Osteoblast (primary cell): ENCODE data around the gene STK11. TPM values are rescaled to one million over a fixed set of nuclear protein-coding genes. Genes with fewer than 3 reads are reported as not detected.

Experiments
- DNase-seq: peaks from one replicate; pipeline ENCODE4 v3.0.0; 2011; ENCODE audit warnings: low spot score, mixed read lengths; ENCODE audit not compliant: insufficient read length; ENCODE audit errors: missing footprints
- H2AFZ ChIP-seq: 2 replicates; pipeline ENCODE4 v1.6.0; 2011; ENCODE audit warnings: mild to moderate bottlenecking, low read length
- H3K27ac ChIP-seq: 2 replicates; pipeline ENCODE4 v1.5.1; 2011; ENCODE audit warnings: mild to moderate bottlenecking, low read depth, low read length, moderate library complexity
- H3K27me3 ChIP-seq: 2 replicates; pipeline ENCODE4 v1.6.0; 2012; ENCODE audit warnings: mild to moderate bottlenecking, control low read depth, inconsistent platforms, low read length, moderate library complexity; ENCODE audit not compliant: insufficient read depth
- H3K36me3 ChIP-seq: 2 replicates; pipeline ENCODE4 v1.5.1; 2011; ENCODE audit warnings: mild to moderate bottlenecking, low read length, control low read depth, moderate library complexity; ENCODE audit not compliant: insufficient read depth
- H3K4me1 ChIP-seq: 2 replicates; pipeline ENCODE4 v1.5.1; 2011; ENCODE audit warnings: mild to moderate bottlenecking, low read length, control low read depth, moderate library complexity; ENCODE audit not compliant: insufficient read depth
- H3K4me2 ChIP-seq: 2 replicates; pipeline ENCODE4 v1.6.0; 2011; ENCODE audit warnings: mild to moderate bottlenecking, low read length; ENCODE audit not compliant: insufficient read depth
- H3K4me3 ChIP-seq: fragments of 200-600 bp; sonication (generic); 3 replicates; pipeline ENCODE4 v1.5.1; 2012; ENCODE audit warnings: mild to moderate bottlenecking, low read length, inconsistent platforms; ENCODE audit not compliant: insufficient read depth
- H3K79me2 ChIP-seq: 2 replicates; pipeline ENCODE4 v1.6.0; 2012; ENCODE audit warnings: mild to moderate bottlenecking, low read length, control low read depth, inconsistent platforms; ENCODE audit not compliant: insufficient read depth
- H3K9me3 ChIP-seq: 2 replicates; pipeline ENCODE4 v1.5.1; 2011; ENCODE audit warnings: low read depth, low read length, control low read depth
- H4K20me1 ChIP-seq: 2 replicates; pipeline ENCODE4 v1.6.0; 2012; ENCODE audit warnings: mild to moderate bottlenecking, low read length, control low read depth; ENCODE audit not compliant: insufficient read depth
- total RNA-seq: library from RNA; depleted of rRNA; stranded (reverse); fragments of >200 nt; gene quantifications from 2 replicates; pipeline ENCODE4 v1.2.3, GENCODE V29; 2012
- TF ChIP-seq, protein P1 (sequence below): IDR thresholded peaks from 2 replicates; pipeline ENCODE4 v1.5.1; 2011; ENCODE audit warnings: mild to moderate bottlenecking, low read depth, low read length, moderate library complexity; ENCODE audit errors: extremely low read depth

STK11 gene
- total RNA-seq, 1 donor, result 100 TPM

DNA sequence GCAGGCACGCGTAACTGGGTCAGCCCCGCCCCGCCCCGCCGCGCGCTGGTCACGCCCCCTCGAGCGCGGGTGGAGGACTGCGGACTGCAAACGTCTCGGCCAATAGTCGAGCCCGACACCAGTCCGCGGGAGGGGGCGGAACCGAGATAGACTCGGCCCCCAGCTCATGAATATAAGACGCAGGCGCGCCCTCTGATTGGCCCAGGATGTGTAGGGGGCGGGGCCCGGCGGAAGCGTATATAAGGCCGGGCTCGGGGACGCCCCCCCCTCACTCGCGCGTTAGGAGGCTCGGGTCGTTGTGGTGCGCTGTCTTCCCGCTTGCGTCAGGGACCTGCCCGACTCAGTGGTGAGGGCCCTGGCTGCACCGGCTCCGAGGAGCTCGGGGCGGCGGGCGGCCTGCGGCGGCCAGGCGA, 63.5 kb downstream of the STK11 start, which contains the start of gene CIRBP:
Gene CIRBP, plus strand, starts transcription at position 268 of the 413 bp plus-strand sequence. CDS start 1,602 bp downstream, outside the sequence.
- Histone ChIP-seq H3K9me3 (no peaks in the 10 kb centered on the region), H3K27ac (peak within 1 kb of the TSS; percentile 94), H2AFZ (no peak within 1 kb of the TSS), H3K79me2 (peaks cover 48% of the 10 kb centered on the region), H3K4me1 (peaks cover 59% of the 10 kb centered on the region), H3K36me3 (peaks cover 37% of the 10 kb centered on the region), H3K27me3 (no peaks in the 10 kb centered on the region), H3K4me2 (peak within 1 kb of the TSS; percentile 76), H3K4me3 (peak within 1 kb of the TSS; percentile 75), H4K20me1 (peaks cover 36% of the 10 kb centered on the region)
- DNase-seq, result peak; percentile 100
- TF ChIP-seq, protein P1, sequence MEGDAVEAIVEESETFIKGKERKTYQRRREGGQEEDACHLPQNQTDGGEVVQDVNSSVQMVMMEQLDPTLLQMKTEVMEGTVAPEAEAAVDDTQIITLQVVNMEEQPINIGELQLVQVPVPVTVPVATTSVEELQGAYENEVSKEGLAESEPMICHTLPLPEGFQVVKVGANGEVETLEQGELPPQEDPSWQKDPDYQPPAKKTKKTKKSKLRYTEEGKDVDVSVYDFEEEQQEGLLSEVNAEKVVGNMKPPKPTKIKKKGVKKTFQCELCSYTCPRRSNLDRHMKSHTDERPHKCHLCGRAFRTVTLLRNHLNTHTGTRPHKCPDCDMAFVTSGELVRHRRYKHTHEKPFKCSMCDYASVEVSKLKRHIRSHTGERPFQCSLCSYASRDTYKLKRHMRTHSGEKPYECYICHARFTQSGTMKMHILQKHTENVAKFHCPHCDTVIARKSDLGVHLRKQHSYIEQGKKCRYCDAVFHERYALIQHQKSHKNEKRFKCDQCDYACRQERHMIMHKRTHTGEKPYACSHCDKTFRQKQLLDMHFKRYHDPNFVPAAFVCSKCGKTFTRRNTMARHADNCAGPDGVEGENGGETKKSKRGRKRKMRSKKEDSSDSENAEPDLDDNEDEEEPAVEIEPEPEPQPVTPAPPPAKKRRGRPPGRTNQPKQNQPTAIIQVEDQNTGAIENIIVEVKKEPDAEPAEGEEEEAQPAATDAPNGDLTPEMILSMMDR, result no peak

DNA sequence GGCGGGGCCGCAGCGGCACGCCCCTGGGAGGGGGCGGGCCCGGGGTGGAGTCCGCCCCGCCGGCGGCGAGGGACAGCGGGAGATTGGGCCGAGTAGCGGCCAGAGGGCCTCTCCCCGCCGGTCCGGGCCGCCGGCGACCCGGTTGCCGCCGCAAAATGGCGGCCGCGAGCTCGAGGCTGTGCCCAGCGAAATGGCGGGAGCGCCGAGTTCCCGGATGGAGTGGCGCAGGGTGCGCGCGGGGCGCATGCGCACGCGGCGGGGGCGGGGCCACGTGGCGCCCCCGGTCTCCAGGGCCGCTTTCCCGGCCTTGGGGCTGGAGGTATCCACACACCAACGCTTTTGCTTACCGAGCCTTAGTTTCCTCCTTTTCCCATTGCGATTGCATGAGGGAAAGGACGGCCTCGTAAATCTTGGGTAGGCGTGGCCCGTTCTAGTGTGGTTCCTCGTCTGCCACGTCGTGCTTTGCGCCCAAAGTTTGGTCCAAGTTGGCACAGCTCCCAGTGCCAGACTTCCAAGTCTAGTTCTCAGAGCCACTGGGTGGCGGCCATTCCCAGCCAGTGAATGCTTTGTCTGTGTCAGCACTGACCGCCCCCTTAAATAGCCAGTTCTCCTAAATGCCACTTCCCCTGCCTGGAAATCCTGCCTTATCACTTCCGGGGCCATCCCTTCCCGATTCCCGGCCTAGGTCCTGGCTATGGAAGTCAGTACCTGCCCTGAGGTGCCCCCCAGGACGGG, 64.1 kb downstream of the STK11 start:
- Histone ChIP-seq H3K79me2 (peaks cover 52% of the 10 kb centered on the region), H3K27ac (peak overlapping the region; percentile 94), H3K4me1 (peaks cover 64% of the 10 kb centered on the region), H3K4me3 (peak overlapping the region; percentile 75), H3K9me3 (no peaks in the 10 kb centered on the region), H3K36me3 (peaks cover 42% of the 10 kb centered on the region), H4K20me1 (peaks cover 41% of the 10 kb centered on the region), H3K27me3 (no peaks in the 10 kb centered on the region), H3K4me2 (peak overlapping the region; percentile 76), H2AFZ (no peak overlapping the region)
- TF ChIP-seq, protein P1, result peak; percentile 27
- DNase-seq, result peak; percentile 99

DNA sequence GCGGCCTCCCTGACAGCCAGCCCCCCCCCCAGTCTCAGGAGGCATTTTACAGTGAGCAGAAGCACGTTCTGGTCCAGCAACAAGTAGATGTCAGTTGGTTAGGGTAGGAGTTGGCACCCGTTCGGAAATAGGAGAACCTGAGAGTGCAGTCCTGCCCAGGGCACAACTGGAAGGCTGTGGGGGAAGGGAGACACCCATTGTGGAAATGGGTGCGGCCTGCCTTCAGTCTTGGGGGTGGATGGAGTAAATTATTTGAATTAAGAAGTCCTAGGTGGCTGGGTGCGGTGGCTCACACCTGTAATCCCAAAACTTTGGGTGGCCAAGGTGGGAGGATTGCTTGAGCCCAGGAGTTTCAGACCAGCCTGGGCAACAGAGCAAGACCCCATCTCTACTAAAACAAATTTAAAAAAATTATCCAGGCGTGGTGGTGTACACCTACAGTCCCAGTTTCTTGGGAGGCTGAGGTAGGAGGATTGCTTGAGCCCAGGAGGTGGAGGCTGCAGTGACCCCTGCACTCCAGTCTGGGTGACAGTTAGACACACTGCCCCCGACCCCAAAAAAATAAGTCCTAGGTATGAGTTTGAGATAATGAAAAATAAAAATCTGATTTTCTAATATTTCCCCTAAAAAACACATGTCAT, 64.8 kb downstream of the STK11 start:
- H3K27me3 ChIP-seq, result no peaks in the 10 kb centered on the region
- H3K9me3 ChIP-seq, result no peaks in the 10 kb centered on the region
- H3K4me3 ChIP-seq, result peak overlapping the region; percentile 75
- H4K20me1 ChIP-seq, result peaks cover 44% of the 10 kb centered on the region
- no peak overlapping the region for H2AFZ ChIP-seq
- peaks cover 58% of the 10 kb centered on the region for H3K4me1 ChIP-seq
- no peak for DNase-seq
- peaks cover 45% of the 10 kb centered on the region for H3K36me3 ChIP-seq
- H3K27ac ChIP-seq, result peak overlapping the region; percentile 94
- H3K79me2 ChIP-seq, result peaks cover 54% of the 10 kb centered on the region
- TF ChIP-seq, protein P1, result no peak
- H3K4me2 ChIP-seq, result peak overlapping the region; percentile 76
